Activated CD4-positive, CD25-positive, alpha-beta regulatory T cell treated with anti-CD3 and anti-CD28 coated beads, Interleukin-2, amount 50 U/mL, for 16 hours (primary cell): ENCODE results near the gene RIGI.
"Not testable (repeated sequence)": the region's sequence is repeated elsewhere in the genome, so short reads cannot be mapped to it uniquely, and the experiment has no call there.

Experiments used
- DNase-seq: peaks from one replicate; pipeline ENCODE4 v3.0.0-alpha.2; 2020; ENCODE audit warnings: low read depth, low spot score

Gene RIGI

GRCh38 chr9:32526707-32527048, 682 bp upstream of the RIGI start:
- no peak for DNase-seq

- no peak for DNase-seq
Measured at GRCh38 chr9:32525709-32526030, 326 bp downstream of the RIGI start.

GRCh38 chr9:32524892-32525708, 896 bp downstream of the RIGI start:
- no peak for DNase-seq

- DNase-seq, result not testable (repeated sequence)
Measured at GRCh38 chr9:32524558-32524891, 1.5 kb downstream of the RIGI start.

- no peak for DNase-seq
Measured at GRCh38 chr9:32523910-32524309, 2.1 kb downstream of the RIGI start.

- no peak for DNase-seq
Measured at GRCh38 chr9:32518276-32518675, 7.7 kb downstream of the RIGI start.

- no peak for DNase-seq
Measured at GRCh38 chr9:32516241-32516640, 9.8 kb downstream of the RIGI start.

- no peak for DNase-seq
Measured at GRCh38 chr9:32508728-32509127, 17.3 kb downstream of the RIGI start.

GRCh38 chr9:32503008-32503407, 23.0 kb downstream of the RIGI start:
- DNase-seq, result no peak

- no peak for DNase-seq
Measured at GRCh38 chr9:32502464-32502863, 23.5 kb downstream of the RIGI start.

GRCh38 chr9:32501868-32502267, 24.1 kb downstream of the RIGI start:
- no peak for DNase-seq

GRCh38 chr9:32500768-32501167, 25.2 kb downstream of the RIGI start:
- DNase-seq, result no peak

GRCh38 chr9:32497921-32498320, 28.1 kb downstream of the RIGI start:
- no peak for DNase-seq

- DNase-seq, result no peak
Measured at GRCh38 chr9:32490601-32491000, 35.4 kb downstream of the RIGI start.

- DNase-seq, result no peak
Measured at GRCh38 chr9:32487981-32488380, 38.0 kb downstream of the RIGI start.

GRCh38 chr9:32486839-32487562, 39.0 kb downstream of the RIGI start:
- no peak for DNase-seq

- DNase-seq, result no peak
Measured at GRCh38 chr9:32483343-32483742, 42.7 kb downstream of the RIGI start.
